HG03575 (cell line): Measurements from ENCODE around the gene NCOA7.
"Not testable (repeated sequence)": the region's sequence is repeated elsewhere in the genome, so short reads cannot be mapped to it uniquely, and the experiment has no call there.

Source experiments
- ATAC-seq: cut with Tn5 transposase; IDR thresholded peaks from one replicate; pipeline ENCODE4 v1.9.1; 2021; ENCODE audit not compliant: unreplicated experiment, insufficient number of reproducible peaks, low FRiP score; ENCODE audit errors: extremely low read depth

The NCOA7 gene

GRCh38 chr6:125751334-125751916, 39.3 kb upstream of the NCOA7 start:
- ATAC-seq, result no peak

GRCh38 chr6:125752773-125753172, 38.0 kb upstream of the NCOA7 start:
- no peak for ATAC-seq

- no peak for ATAC-seq
These were observed 37.4 kb upstream of the NCOA7 start for GRCh38 chr6:125753218-125753936.

GRCh38 chr6:125753937-125754259, 36.9 kb upstream of the NCOA7 start:
- no peak for ATAC-seq

GRCh38 chr6:125754566-125754965, 36.2 kb upstream of the NCOA7 start:
- no peak for ATAC-seq

- ATAC-seq, result no peak
These were observed 31.4 kb upstream of the NCOA7 start for GRCh38 chr6:125759184-125759902.

GRCh38 chr6:125759959-125760457, 30.8 kb upstream of the NCOA7 start:
- ATAC-seq, result no peak

- no peak for ATAC-seq
These were observed 26.6 kb upstream of the NCOA7 start for GRCh38 chr6:125764121-125764671.

- ATAC-seq, result no peak
These were observed 24.8 kb upstream of the NCOA7 start for GRCh38 chr6:125765944-125766343.

- no peak for ATAC-seq
These were observed 24.1 kb upstream of the NCOA7 start for GRCh38 chr6:125766641-125767040.

GRCh38 chr6:125769147-125769783, 21.5 kb upstream of the NCOA7 start:
- ATAC-seq, result no peak

- ATAC-seq, result no peak
These were observed 17.1 kb upstream of the NCOA7 start for GRCh38 chr6:125773387-125774341.

- ATAC-seq, result not testable (repeated sequence)
These were observed 14.5 kb upstream of the NCOA7 start for GRCh38 chr6:125776107-125776826.

- peak; percentile 67 for ATAC-seq
These were observed 10.7 kb upstream of the NCOA7 start for GRCh38 chr6:125779924-125780539.

- ATAC-seq, result peak; percentile 32
These were observed 10.0 kb upstream of the NCOA7 start for GRCh38 chr6:125780540-125781313.

GRCh38 chr6:125781314-125781868, 9.4 kb upstream of the NCOA7 start:
- peak; percentile 28 for ATAC-seq
